HG03060 (cell line): Measurements from ENCODE around the gene GRID1.

Experiments
- ATAC-seq: cut with Tn5 transposase; IDR thresholded peaks from one replicate; pipeline ENCODE4 v1.9.1; 2021; ENCODE audit warnings: low read depth, moderate number of reproducible peaks; ENCODE audit not compliant: unreplicated experiment

The GRID1 gene

DNA sequence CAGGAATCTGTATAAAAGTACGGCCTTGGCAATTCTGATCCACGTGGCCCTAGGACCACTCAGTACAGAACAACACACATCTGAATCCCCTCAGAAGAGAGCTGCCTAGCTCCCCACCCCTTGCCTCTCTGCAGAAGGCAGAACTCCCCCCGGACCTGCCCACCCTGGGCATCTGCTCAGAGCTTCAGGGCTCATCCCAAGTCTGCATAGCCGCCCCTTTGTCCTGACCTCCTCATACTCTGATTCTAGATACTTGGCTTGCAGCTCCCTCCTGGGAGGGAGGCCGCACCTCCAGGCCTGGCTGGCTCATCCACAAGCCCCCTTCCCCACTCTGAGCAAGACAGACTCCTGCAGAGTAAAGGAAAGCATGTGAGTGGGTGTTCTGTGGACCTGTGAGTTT, 49.6 kb downstream of the GRID1 start:
- no peak for ATAC-seq

DNA sequence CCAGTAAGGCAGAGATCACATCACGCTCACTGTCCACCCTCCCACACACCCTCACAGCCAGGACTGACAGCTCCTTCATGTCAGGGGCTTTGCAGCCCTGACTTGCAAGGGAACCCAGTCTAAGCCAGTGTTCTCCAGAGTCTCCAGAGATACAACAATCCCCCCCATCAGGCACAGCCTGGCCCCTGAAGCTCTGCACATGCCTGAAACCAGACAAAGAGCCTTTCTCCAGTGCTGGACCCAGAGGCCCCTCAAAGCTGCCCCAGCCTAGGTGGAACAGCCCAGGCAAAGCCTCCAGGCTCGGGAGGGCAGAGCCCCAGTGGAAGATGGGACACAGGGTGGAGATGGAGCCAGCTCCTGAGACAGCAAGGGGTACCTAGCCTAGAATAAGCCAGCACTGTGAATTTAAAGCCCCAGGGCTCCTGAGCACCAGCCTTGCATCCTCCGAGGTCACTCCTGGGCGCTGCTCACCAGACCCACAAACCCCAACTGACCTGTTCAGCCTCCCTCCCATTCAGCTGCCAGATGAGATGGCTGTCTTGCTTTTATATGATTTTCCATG, 50.2 kb downstream of the GRID1 start:
- ATAC-seq, result no peak

DNA sequence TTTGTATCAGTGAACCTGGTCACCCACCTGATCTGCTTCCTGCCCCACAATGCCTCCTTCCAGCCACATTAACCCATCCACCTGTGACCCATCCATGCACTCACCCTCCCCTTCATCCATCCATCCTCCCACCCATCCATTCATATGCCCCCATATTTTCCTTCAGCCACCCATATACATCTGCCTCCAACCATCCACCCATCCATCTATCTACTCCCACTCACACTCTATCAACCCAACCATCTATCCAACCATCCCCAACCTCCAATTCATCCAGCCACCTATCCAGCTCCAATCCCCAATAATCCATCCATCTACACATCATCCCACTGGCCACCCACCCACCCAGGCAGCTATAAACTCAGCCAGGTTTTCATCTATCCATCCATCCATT, 51.0 kb downstream of the GRID1 start:
- no peak for ATAC-seq

DNA sequence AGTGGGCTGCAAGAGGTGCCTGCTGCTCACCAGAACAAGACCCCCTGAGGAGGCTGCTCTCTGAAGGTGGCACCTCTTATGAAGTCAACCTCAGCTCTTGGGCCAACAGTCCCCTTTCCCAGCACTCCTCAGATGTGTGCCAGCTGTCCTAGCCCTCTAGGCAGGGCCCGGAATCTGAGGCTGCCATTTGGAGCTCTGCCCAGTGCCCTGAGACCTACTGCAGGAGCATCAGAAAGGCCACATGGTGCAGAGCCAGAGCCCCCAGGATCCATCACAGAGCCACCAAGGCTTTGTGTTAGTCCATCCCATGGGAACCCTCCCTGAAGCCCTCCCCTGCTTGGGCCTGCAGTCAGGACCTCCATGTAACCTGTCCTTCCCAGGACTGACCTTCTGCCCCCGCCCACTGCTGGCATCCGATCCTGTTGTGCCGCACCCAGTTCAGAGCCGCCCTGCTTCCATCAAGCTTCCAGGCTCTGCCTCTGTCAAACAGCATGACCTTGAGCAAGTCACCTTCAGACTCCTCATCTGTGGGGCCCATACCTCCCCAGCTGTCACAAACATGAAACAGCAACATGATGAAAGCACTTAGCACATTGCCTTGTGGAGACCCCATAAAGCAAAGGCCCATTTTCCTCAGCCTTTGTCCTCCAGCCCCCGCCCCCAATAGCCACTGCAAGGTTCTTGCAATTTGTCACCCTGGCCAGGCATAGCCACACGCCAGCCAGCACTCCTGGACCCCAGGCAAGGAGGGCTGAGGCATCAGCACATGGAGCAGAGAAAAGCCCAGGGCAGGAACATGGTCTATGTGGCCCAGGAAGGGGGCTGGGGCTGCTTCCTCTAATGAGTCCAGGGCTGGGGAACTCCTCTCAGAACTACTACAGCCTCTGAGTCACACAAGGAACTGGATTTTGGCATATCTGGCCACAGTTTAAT, 51.7 kb downstream of the GRID1 start:
- no peak for ATAC-seq

DNA sequence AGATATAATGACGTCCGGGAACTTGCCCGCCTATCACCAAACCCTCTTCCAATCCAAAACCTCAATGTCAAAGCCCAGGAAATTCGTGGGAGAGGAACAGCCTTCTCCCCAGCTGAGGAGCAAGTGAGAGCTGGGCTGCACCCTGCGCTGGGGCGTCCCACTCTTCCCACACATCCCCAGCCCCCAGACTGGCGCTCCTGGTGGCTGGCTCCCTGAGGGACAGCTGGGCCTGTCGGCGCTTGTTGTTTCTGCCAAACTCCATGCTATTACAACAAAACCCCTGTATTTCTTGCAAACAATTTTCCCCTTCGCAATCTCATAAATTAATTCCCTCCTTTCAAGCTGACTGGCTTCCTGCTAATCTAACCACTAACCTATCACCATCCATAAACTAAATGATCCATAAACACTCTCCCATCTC, 53.0 kb downstream of the GRID1 start:
- ATAC-seq, result no peak

DNA sequence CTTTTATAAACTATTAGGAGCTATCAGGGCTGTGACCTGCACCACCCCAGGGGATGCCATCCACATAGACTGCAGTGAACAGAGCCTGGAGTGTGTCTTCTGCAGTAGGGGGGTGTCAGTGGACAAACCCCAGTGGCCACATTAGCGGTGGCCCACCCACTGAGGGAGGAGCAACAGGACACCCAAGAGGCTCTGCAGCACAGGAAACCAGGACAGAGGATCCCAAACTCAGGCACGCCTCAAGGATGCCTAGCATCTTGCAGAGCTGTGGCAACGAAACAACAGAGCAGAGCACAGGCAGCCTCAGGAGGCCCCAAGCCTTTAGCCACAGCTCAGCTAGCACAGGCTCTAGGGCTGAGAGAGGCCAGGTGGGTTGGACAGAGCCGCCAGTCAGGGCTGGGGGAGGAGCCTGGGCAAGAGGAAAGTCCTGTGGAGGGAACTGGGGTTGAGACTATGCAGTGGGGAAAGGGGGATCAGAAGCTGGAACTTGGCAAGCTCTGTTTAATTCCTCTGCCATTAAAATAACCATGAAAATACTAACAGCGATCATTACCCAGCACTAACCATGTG, 53.8 kb downstream of the GRID1 start:
- ATAC-seq, result no peak

DNA sequence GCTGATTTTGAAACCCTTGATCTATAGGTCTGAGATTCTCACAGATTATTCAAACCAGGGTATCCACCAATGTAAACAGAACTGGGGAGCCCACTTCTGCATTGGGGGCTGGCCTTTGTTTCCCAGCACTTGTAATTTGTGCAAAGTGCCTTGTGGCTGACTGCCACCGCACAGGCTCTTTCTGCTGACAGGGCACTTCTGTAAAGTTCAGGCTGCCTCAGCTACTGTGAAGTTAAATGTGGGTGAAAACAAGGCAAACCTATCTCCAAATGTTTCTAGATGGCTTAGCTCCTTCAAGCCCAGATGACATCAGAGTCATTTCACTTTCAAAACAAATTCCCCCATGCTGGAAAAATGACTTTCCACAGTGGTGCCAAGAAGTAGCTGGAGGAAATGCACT, 54.7 kb downstream of the GRID1 start:
- ATAC-seq, result no peak

DNA sequence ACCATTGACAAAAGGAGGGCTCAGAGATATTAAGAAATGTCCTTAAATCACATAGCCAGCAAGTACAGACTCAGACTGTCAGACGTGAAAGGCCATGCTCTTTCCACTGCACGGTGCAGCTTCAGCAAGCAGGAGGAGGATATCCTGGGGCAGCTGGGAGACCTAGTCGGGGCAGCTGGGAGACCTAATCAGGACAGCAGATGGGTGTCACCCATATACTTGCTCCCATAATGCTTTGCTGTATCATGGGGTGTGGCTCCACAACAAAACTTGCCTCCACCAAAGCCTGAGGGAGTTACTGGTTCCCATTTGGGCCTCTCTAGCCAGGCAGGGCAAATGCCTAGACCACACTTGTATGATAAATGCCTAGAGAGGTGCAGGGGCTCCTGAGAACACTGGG, 55.4 kb downstream of the GRID1 start:
- ATAC-seq, result no peak

DNA sequence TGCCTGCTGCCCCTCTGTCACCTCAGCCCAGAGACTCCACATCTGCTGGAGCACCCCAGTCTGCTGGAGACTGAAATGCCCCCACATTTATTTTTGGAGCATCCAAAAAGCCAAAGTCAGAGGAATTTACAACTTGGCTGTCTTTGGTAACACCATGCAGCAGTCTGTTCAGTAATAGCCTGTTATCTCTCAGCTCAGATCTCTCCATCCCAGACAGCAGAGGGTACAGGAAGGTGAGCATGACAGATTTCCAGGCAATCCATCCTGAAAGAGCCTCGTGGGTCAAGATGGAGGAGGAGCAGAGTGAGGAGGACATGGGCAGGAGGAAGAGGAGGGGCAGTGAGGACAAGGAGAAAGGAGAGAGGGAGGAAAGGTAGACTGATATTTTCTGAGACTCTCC, 55.9 kb downstream of the GRID1 start:
- ATAC-seq, result no peak

DNA sequence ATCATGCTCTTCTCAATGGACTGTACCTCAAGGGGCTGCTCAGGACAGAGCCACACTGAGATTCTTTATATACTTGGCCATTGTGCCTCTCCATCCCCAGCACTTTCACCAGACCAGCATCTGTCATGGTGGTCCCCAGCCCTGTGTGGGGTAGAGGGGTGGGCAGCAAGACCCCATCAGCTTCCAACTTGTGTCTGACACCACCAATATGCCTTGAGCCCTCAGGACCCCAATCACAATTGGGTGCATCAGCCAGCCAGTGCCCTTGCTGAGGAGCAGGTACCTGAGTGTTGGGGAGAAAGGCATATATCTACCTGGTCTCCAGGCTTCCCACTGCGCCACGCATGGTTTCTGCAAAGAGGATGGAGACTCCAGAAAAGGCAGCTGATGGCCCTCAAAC, 56.3 kb downstream of the GRID1 start:
- no peak for ATAC-seq

DNA sequence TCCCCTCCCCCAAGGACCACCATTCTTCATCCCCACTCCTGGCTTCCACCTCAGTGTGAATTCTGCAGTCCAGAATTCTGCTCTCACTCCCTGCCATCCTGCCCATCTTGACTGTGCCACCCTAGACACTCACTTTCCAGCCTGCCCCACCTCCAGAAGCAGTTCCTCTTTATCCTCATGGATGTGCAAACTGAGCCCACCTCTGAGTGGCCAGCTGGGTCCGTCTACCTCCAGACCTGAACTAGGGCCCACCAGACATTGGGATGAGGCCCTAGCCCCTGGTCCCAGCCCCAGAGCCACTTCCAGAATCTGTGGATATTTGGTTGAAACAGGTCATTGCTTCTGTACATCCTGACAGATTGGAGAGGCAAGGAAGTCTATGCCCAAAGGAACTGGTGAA, 58.5 kb downstream of the GRID1 start:
- ATAC-seq, result no peak

DNA sequence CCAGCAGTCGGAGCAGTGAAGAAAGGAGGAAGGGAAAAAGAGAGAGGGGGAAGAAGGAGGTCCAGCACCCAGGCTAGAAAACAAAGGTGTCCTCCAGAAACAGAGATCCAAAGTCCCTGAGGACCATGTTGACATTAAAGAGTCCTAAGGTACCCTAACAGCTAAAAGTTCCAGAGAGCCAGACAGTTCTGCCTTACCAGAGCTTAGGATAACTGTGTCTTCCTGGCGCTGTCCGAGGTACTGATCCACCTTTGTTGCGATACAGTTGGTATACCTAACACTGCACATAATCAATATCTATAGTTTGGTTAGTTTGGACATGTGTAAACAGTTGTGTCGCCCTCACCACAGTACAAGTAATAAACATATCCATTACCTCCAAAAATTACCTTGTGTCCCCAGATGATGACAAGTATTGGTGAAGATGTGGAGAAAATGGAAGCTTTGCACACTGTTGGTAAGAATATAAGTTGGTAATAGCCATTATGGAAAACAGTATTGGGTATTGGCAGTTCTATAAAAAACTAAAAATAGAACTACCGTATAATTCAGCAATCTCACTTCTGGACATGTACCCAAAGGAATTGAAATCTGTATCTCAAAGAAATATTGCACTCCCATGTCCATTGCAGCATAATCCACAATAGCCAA, 59.8 kb downstream of the GRID1 start:
- ATAC-seq, result no peak

DNA sequence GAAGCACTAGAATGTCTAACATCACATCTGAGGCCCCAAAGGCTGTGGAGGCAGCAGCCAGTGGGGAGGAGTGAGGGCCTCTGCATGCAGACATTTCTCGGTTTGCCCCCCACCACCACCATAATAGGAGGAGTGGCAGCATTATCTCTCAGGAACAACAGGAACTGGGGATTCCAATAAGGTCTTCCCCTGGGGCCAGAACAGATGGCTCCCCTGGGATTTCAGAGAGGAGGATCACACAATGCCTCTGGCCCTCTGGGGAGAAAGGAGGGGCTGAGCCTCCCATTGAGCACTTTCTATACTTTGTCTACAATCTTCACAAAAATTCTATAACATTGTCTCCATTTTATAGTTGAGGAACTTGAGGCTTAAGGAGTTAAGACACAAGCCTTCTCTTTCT, 61.1 kb downstream of the GRID1 start:
- no peak for ATAC-seq

DNA sequence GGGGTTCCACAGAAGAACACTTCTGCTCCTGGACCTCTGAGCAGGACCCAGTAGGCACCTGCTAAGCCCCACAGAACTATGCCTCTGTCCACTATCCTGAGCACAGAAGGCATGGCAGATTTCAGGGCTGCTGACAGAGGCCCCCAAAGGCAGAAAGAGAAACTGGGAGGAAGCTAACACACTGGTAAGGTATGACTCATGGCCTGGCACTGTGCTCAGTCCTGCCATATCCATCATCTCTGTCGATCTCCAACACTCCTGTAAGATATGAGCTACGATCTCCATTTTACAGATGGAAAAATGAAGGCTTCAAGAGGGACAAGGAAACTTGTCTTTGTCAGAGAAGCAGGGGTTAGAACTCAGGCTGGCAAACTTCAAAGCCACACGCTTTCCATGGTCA, 62.2 kb downstream of the GRID1 start:
- no peak for ATAC-seq

DNA sequence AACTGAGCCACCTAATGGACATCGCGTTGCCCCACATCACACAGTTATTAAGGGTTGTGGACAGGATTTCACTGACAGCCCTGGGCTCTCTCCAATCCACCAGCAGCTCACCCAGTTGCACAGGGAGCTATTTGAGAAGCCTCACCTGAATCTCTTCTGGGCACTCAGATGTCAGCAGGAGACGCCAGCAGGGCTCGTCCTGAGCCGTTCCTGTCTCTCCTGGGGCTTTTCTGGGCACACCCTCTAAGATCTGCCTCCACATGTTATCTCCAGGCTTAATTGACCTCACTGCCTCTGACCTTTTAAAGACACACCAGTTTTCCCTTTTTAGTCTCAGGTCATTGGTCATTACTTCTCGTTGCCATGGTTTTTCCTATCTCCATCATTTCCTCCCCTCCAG, 63.0 kb downstream of the GRID1 start:
- no peak for ATAC-seq

DNA sequence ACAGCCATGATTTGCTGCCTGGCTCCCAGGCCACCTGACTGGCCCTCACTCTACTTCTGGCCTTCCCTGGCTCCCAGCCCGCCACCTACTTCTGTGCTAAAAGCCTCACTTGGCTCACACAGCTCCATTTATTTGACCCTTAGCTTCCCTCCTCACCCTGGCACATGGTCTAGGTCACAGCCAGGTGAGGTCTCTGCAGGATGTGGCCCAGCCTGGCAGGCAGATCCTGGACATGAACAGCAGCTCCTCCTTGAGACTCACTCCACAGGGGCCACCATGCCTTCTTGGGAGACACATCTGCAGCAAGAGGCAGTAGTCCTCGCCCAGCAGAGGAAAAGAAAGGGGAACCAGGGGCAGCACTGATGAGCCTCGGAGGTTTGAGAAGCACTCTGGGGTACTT, 64.6 kb downstream of the GRID1 start:
- no peak for ATAC-seq

DNA sequence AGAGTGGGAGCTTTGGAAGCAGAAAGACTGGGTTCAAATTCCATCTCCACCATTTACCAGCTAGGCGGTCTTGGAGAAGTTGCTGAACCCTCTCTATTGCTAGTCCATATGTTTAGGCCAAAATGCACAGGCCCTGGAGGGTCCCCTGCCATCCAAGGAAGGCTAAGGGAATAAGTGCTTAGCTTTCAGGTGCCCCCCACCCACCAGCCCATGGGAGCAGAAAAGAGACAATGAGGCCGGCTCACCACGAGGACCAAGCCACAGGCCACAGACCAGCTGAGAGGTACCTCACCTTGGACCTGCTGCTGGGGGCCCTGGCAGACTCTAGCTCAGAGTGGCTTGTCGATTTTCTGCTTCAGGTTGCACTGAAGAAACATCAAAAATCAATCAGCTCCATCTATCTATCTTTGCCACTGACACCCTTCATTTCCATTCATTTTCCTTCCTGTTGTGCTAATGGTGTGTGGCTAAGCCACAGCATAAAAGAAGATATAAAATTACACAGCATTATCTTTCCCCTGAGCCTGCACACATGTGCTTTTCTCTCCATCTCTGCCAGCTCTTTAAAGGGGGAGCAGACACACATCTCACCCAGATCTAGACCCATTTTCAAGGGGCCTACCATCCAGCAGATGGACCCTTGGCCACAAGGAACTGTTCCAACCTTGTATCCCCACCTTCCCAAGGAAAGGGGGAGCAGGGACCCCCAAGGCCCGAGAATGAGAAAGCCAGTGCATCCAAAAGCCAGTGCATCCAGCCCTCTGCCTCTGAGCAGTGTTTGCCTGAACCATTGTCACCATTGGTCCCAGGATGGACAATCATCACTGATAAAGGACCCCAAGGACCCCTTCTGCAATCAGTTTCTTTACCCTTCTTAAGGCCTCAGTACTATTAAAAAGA, 65.4 kb downstream of the GRID1 start:
- no peak for ATAC-seq

DNA sequence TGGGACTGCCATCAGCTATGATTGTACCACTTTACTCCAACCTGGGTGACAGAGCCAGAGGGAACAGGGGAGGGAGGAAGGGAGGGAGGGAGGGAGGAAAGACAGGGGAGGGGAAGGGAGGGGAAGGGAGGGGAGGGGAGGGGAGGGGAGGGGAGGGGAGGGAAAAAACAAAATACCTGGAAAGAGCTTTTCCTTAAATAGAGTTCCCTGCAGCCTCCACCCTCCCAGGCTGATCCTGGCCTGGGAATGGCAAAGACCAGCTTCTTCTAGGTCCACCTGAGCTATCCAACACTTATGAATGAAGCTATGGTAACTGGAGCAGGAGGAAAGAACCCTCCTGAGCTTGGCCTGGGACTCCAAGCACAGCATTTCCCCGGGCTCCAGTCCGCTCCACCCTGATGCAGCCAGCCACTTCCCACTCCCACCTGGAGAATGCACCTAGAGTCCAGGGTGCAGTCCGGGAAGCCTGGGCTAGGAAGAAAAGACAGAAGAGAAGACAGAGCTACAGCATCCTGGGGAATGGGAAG, 66.1 kb downstream of the GRID1 start:
- ATAC-seq, result no peak

DNA sequence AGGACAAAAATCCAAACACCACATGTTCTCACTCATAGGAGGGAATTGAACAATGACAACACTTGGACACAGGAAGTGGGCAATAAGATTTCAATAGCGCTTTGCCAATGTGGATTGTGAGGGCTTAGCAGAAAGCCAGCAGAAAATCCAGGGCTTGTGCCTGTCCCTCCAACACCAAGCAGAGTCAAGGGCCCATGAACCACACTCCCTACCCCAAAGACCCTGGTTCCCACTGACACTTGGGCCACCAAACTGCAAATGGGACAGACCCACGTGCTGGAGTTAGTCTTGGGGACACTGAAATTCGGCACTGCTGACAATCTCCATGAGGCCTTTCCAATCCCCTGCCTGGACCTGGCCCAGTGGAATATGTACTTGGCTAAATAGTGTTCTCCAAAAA, 67.0 kb downstream of the GRID1 start:
- no peak for ATAC-seq

DNA sequence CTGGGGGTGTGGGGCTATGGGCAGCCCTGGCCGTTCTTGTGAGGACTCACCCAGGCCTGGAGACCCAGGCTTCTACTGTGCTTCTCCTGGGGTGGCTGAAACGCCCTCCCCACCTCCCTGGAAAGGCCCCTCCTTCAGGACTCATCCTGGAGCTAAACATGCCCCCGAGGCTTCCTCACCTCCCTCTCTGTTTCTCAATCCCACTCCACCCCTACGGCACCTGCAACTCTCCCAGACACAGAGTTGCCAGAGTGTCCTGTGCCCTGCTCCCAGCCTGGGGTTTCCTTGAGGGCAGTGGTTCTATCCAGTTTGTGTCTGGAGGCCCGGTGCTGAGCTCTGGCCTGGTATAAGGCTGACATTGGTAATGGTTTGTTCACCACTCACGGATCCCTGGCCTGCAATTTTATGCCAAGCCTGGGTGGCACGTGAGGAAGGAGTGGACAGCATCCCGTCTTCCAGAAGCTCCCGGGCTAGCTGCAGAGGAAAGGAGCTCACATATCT, 68.0 kb downstream of the GRID1 start:
- ATAC-seq, result no peak
